Immature natural killer cell (primary cell): ENCODE measurements around the gene EBLN1. TPM values are rescaled to one million over a fixed set of nuclear protein-coding genes. Genes with fewer than 3 reads are reported as not detected.
A peak's percentile ranks its signal among the peaks of the same experiment; 100 is the strongest.
"Not testable (repeated sequence)": the region's sequence is repeated elsewhere in the genome, so short reads cannot be mapped to it uniquely, and the experiment has no call there.

Source experiments
- DNase-seq, 3 donors: peaks; one replicate each; pipeline ENCODE4 v3.0.0; 2022; ENCODE audit warnings: mixed read lengths in 1 of 3
- H3K27ac Mint-ChIP-seq, 6 donors: one replicate each; pipeline ENCODE4 v1.8.0; 2020; ENCODE audit warnings: mixed read lengths in 6 of 6, mild to moderate bottlenecking in 5 of 6, inconsistent platforms in 4 of 6, moderate library complexity in 3 of 6
- H3K27me3 Mint-ChIP-seq, 3 donors: one replicate each; pipeline ENCODE4 v1.8.0; 2020 to 2021; ENCODE audit warnings: low read depth in 3 of 3, mild to moderate bottlenecking in 3 of 3, mixed read lengths in 3 of 3, moderate library complexity in 3 of 3, inconsistent platforms in 1 of 3
- H3K36me3 Mint-ChIP-seq, 3 donors: one replicate each; pipeline ENCODE4 v1.8.0; 2020; ENCODE audit warnings: mixed read lengths in 3 of 3, inconsistent platforms in 2 of 3, mild to moderate bottlenecking in 2 of 3
- H3K4me1 Mint-ChIP-seq, 2 donors: one replicate each; pipeline ENCODE4 v1.8.0; 2020; ENCODE audit warnings: inconsistent platforms in 2 of 2, mild to moderate bottlenecking in 2 of 2, mixed read lengths in 2 of 2, moderate library complexity in 1 of 2
- H3K4me3 Mint-ChIP-seq, 5 donors: one replicate each; pipeline ENCODE4 v1.8.0; 2020; ENCODE audit warnings: mild to moderate bottlenecking in 5 of 5, mixed read lengths in 5 of 5, inconsistent platforms in 3 of 5, moderate library complexity in 3 of 5
- H3K9me3 Mint-ChIP-seq, 6 donors: one replicate each; pipeline ENCODE4 v1.8.0; 2020; ENCODE audit warnings: mild to moderate bottlenecking in 6 of 6, mixed read lengths in 6 of 6, inconsistent platforms in 4 of 6, moderate library complexity in 3 of 6
- polyA plus RNA-seq, 3 donors: library from polyadenylated mRNA; unstranded; fragments of 300-500 nt; fragmentation: Illumina TruSeq; gene quantifications; one replicate each; pipeline ENCODE4 v1.2.3, GENCODE V29; 2021

Gene EBLN1
- polyA plus RNA-seq, 3 donors from 2014 or later = not detected

DNA sequence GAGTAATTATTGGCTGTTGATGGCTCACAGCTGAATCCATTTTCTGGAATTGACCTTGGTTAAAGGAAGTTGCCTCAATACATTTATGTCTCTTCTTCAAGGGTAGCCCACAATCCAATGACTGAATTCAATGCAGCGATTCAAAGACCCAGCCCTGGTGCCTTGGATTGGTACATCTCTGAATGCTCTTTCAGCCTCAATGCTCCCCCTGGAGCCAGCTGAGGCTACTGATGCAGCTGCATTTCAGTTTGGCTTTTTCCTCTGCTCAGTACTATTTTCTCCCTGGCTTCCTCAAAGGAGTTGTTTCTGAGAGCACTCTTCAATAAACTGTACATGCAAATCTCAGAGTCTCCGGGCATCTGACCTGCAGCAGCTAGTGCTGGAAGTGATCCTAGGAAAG, 633 bp upstream of the EBLN1 start:
- Mint-ChIP-seq H3K27ac (no peak overlapping the region), H3K4me3 (no peak overlapping the region), H3K9me3 (peaks cover 0 to 2% (median 0%) of the 10 kb centered on the region in 6 donors), H3K27me3 (peaks cover 6 to 7% (median 7%) of the 10 kb centered on the region in 3 donors), H3K4me1 (no peaks in the 10 kb centered on the region), H3K36me3 (peaks cover 0 to 4% (median 0%) of the 10 kb centered on the region in 3 donors)
- no peak for DNase-seq

- H3K4me3 Mint-ChIP-seq, H3K4me1 Mint-ChIP-seq, H3K27ac Mint-ChIP-seq, H3K27me3 Mint-ChIP-seq, DNase-seq, H3K36me3 Mint-ChIP-seq, H3K9me3 Mint-ChIP-seq: not testable (repeated sequence)
Observed at GRCh38 chr10:22217084-22217483, 731 bp downstream of the EBLN1 start.

GRCh38 chr10:22210267-22210666, 7.5 kb downstream of the EBLN1 start:
- Mint-ChIP-seq H3K27ac (no peak overlapping the region), H3K4me3 (no peak overlapping the region), H3K27me3 (peaks cover 0 to 19% (median 8%) of the 10 kb centered on the region in 3 donors), H3K9me3 (peaks cover 0 to 2% (median 0%) of the 10 kb centered on the region in 6 donors), H3K4me1 (no peaks in the 10 kb centered on the region), H3K36me3 (no peaks in the 10 kb centered on the region)
- DNase-seq = no peak

DNA sequence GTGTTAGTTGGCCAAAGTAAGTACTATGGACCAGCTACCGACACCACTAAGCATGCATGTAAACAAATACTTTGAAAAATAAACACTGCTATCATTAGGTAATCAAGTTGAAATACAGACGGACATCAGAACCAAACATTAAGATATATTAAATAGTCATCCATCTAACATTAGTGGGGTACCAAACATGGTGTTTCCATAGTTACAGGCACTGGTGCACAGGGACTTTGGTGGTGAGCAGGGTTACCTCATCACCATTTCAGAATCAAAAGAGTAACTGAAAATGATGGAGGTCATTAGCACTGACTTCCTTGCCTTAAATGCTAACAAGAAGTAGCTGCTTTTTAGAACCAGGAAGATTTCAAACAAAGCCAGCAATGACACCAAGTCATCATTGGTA, 23.9 kb downstream of the EBLN1 start:
- Mint-ChIP-seq H3K27me3 (peaks cover 3 to 9% (median 4%) of the 10 kb centered on the region in 3 donors), H3K9me3 (no peaks in the 10 kb centered on the region), H3K4me1 (no peaks in the 10 kb centered on the region), H3K36me3 (no peaks in the 10 kb centered on the region), H3K27ac (no peak overlapping the region), H3K4me3 (no peak overlapping the region)
- no peak for DNase-seq

DNA sequence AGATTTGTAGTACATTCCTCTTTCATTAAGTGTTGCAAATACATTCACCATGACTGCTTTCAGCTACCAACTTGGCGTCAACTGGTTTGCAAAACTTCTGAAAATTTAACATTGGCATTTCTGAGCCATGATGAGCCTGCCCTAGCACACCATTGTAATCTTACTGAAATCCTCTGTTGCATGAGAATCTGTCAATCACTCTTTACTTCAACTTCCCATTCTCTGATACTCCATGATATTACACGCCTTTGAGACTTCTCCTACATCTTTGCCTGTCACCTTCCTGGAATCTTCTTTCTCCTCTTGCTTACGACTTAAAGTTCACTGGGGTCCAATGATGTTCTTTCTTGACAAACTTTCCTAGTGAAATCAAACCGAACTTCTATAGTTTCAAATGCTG, 32.2 kb downstream of the EBLN1 start:
- no peak overlapping the region for H3K27ac Mint-ChIP-seq
- DNase-seq = no peak
- H3K4me3 Mint-ChIP-seq = no peak overlapping the region
- H3K27me3 Mint-ChIP-seq = peaks cover 0 to 11% (median 3%) of the 10 kb centered on the region in 3 donors
- H3K36me3 Mint-ChIP-seq = peaks cover 0 to under 1% (median 0%) of the 10 kb centered on the region in 3 donors
- no peaks in the 10 kb centered on the region for H3K4me1 Mint-ChIP-seq
- peaks cover 0 to 5% (median 2%) of the 10 kb centered on the region in 6 donors for H3K9me3 Mint-ChIP-seq

- no peak for DNase-seq
- H3K4me1 Mint-ChIP-seq = no peaks in the 10 kb centered on the region
- H3K9me3 Mint-ChIP-seq = peaks cover 0 to 13% (median 5%) of the 10 kb centered on the region in 6 donors
- H3K36me3 Mint-ChIP-seq = peaks cover 0 to 5% (median 0%) of the 10 kb centered on the region in 3 donors
- H3K4me3 Mint-ChIP-seq = no peak overlapping the region
- H3K27me3 Mint-ChIP-seq = peaks cover 0 to 15% (median 3%) of the 10 kb centered on the region in 3 donors
- no peak overlapping the region for H3K27ac Mint-ChIP-seq
Observed at GRCh38 chr10:22183771-22184461, 33.9 kb downstream of the EBLN1 start.

DNA sequence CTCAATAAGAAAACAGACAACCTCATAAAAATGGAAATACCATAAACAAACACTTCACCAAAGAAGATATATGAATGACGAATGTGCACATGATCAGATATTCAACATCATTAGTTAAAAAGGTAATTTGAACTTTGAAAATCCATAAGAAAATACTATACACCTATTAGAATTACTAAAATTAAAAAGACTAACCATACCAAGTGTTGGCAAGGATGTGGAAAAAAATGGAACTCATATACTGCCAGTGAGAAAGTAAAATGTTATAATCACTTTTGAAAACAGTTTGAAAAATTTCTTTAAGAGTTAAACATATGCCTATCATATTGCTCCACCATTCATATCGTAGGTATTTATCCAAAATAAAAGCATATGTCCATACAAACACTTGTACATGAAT, 37.1 kb downstream of the EBLN1 start:
- Mint-ChIP-seq H3K4me3 (no peak overlapping the region), H3K27ac (no peak overlapping the region), H3K4me1 (no peaks in the 10 kb centered on the region), H3K36me3 (peaks cover 0 to 5% (median 0%) of the 10 kb centered on the region in 3 donors), H3K27me3 (peaks cover 3 to 19% (median 8%) of the 10 kb centered on the region in 3 donors), H3K9me3 (peaks cover 0 to 13% (median 7%) of the 10 kb centered on the region in 6 donors)
- DNase-seq = no peak

DNA sequence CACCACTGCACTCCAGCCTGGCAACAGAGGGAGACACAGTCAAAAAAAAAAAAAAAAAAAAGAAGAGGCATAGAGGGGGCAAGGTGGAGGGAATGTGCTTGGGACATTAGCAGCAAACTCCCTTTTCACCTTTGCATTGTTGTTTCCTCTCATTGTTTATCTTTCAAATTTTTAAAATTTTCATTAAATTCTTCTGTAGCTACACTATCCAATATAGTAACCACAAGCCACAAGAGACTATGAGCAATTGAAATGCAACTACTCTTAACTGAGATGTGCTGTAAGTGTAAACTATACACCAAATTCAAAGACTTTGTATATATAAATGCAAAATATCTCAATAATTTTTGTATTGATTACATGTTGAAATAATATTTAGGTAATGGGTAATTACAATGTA, 43.4 kb downstream of the EBLN1 start:
- Mint-ChIP-seq H3K36me3 (peaks cover 0 to 5% (median 0%) of the 10 kb centered on the region in 3 donors), H3K27me3 (peaks cover 7 to 12% (median 8%) of the 10 kb centered on the region in 3 donors), H3K4me3 (no peak overlapping the region), H3K4me1 (no peaks in the 10 kb centered on the region), H3K9me3 (peaks cover 0 to 21% (median 10%) of the 10 kb centered on the region in 6 donors), H3K27ac (no peak overlapping the region)
- no peak for DNase-seq

GRCh38 chr10:22171131-22171530, 46.7 kb downstream of the EBLN1 start:
- Mint-ChIP-seq H3K27ac (no peak overlapping the region), H3K27me3 (peaks cover 4 to 8% (median 6%) of the 10 kb centered on the region in 3 donors), H3K4me1 (no peaks in the 10 kb centered on the region), H3K9me3 (peaks cover 0 to 28% (median 12%) of the 10 kb centered on the region in 6 donors), H3K36me3 (peaks cover 0 to 5% (median 3%) of the 10 kb centered on the region in 3 donors), H3K4me3 (no peak overlapping the region)
- DNase-seq = no peak

DNA sequence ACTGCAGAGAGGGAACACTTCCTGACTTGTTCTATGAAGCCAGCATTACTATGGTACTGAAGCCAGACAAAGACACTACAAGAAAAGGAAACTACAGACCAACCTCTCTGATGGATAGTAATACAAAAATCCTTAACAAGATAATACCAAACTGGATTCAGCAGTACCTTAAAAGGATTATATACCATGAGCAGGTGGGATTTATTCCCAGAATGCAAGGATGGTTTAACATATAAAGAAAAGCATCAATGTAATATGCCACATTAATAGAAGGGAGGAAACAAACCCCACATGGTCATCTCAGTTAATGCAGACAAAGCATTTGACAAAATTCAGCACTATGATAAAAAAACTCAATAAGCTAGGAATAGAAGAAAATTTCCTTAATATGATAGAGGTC, 47.2 kb downstream of the EBLN1 start:
- H3K36me3 Mint-ChIP-seq = peaks cover 0 to 5% (median 3%) of the 10 kb centered on the region in 3 donors
- H3K4me3 Mint-ChIP-seq = no peak overlapping the region
- peaks cover 0 to 28% (median 12%) of the 10 kb centered on the region in 6 donors for H3K9me3 Mint-ChIP-seq
- no peak overlapping the region for H3K27ac Mint-ChIP-seq
- DNase-seq = no peak
- H3K4me1 Mint-ChIP-seq = no peaks in the 10 kb centered on the region
- peaks cover 4 to 5% (median 5%) of the 10 kb centered on the region in 3 donors for H3K27me3 Mint-ChIP-seq

DNA sequence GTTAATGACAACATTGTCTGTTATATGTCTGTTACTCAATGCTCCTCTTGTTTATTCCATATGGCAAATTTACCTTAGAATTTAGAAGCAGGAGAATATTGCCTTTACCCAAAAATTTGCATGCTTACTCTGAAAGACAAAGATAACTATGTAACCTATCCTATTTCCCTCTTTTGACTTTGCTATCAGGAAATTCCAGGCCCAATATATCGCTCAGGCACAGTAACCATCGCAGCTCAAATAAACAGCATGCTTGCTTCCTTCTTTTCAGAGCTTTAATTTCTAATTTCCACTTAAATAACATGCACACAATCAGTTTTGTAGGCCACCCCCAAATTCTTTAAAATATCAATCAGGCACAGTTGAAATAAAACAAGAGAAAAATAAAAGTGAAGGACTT, 57.8 kb downstream of the EBLN1 start:
- Mint-ChIP-seq H3K4me1 (peaks cover 7 to 11% of the 10 kb centered on the region in 2 donors), H3K27me3 (peaks cover 4 to 11% (median 5%) of the 10 kb centered on the region in 3 donors), H3K36me3 (no peaks in the 10 kb centered on the region), H3K27ac (no peak overlapping the region), H3K4me3 (no peak overlapping the region), H3K9me3 (no peaks in the 10 kb centered on the region)
- no peak for DNase-seq

- Mint-ChIP-seq H3K4me1 (peaks cover 7 to 11% of the 10 kb centered on the region in 2 donors), H3K4me3 (peak overlapping the region in 3 of 5 donors; percentile 3 to 57 (median 8)), H3K27me3 (peaks cover 4 to 9% (median 5%) of the 10 kb centered on the region in 3 donors), H3K27ac (no peak overlapping the region), H3K36me3 (no peaks in the 10 kb centered on the region), H3K9me3 (no peaks in the 10 kb centered on the region)
- DNase-seq = no peak
Observed at GRCh38 chr10:22159180-22159579, 58.6 kb downstream of the EBLN1 start.
